ENCODE data around the gene COPRS.

Gene COPRS, protein sequence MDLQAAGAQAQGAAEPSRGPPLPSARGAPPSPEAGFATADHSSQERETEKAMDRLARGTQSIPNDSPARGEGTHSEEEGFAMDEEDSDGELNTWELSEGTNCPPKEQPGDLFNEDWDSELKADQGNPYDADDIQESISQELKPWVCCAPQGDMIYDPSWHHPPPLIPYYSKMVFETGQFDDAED

GRCh38 chr17:31858642-31859486, at the start of gene COPRS:
COPRS (minus strand) TSS chr17:31859244; CDS start chr17:31859199, 45 bp downstream.
- Histone ChIP-seq H3K4me1 (peaks cover 0 to 30% (median 16%) of the 10 kb centered on the region in 4 donors), H3K27ac (peak within 1 kb of the TSS; percentile 73 to 94), H3K36me3 (peaks cover 18 to 42% (median 30%) of the 10 kb centered on the region in 3 donors), H3K27me3 (no peaks in the 10 kb centered on the region), H3K9me3 (no peaks in the 10 kb centered on the region), H3K4me3 (peak within 1 kb of the TSS; percentile 57 to 95)
- peak; percentile 83 to 95 for DNase-seq
- intact Hi-C loops (cut with DNase I; ENCODE audit: low total_unique reads): loop anchor here (5.0 kb wide), 2 partner anchors 43 to 302 kb away; partner anchors contain the start of gene UTP6
- no peak for TF ChIP-seq CTCF (IDR thresholded peaks at IDR 0.05)

DNA sequence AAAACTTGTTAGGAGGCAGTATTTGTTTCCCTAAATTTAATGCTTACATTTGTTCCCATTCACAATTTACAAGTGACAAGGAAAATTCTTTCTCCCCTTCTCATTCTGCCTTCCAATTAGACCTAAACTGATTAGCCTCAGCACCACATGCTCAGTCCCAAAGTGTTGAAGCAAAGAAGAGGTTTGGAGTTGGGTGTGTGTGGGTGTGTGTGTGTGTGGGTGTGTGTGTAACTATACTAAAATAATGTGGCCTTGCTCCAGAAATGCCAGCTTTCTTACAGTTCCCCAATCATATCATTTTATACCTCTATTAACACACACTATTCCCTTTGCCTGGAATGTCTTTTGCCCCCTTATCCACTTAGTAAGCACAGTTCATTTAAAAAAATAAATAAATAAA, 49.3 kb upstream of the COPRS start:
- Histone ChIP-seq H3K4me1 (peaks cover 0 to 16% (median 10%) of the 10 kb centered on the region in 4 donors), H3K27ac (no peak overlapping the region), H3K27me3 (no peaks in the 10 kb centered on the region), H3K4me3 (no peak overlapping the region), H3K9me3 (no peaks in the 10 kb centered on the region), H3K36me3 (no peaks in the 10 kb centered on the region)
- TF ChIP-seq CTCF (IDR thresholded peaks at IDR 0.05): no peak
- intact Hi-C loops (cut with DNase I; ENCODE audit: low total_unique reads): loop anchor here (10.0 kb wide), 2 partner anchors 354 to 474 kb away; no protein-coding TSS in a partner anchor
- no peak for DNase-seq

- Histone ChIP-seq H3K36me3 (no peaks in the 10 kb centered on the region), H3K4me3 (no peak overlapping the region), H3K9me3 (no peaks in the 10 kb centered on the region), H3K27me3 (no peaks in the 10 kb centered on the region), H3K4me1 (peaks cover 0 to 16% (median 10%) of the 10 kb centered on the region in 4 donors), H3K27ac (no peak overlapping the region)
- peak; percentile 45 to 70 for DNase-seq
- intact Hi-C loops (cut with DNase I; ENCODE audit: low total_unique reads): loop anchor here (10.0 kb wide), 2 partner anchors 353 to 473 kb away; no protein-coding TSS in a partner anchor
- no peak for TF ChIP-seq CTCF (IDR thresholded peaks at IDR 0.05)
Observed at GRCh38 chr17:31907342-31907962, 48.4 kb upstream of the COPRS start.

DNA sequence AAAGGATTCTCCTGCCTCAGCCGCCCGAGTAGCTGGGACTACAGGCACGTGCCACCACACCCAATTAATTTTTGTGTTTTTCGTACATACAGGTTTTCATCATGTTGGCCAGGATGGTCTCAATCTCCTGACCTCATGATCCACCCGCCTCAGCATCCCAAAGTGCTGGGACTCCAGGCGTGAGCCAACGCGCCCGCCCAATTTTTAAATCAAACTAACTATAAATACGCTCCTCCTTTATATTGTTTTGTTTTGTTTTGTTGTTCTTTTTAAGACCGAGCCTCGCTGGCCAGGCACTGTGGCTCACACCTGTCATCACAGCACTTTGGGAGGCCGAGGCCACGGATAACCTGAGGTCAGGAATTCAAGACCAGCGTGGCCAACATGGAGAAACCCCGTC, 44.4 kb upstream of the COPRS start:
- Histone ChIP-seq H3K9me3 (no peaks in the 10 kb centered on the region), H3K4me1 (peaks cover 0 to 34% (median 22%) of the 10 kb centered on the region in 4 donors), H3K27ac (no peak overlapping the region), H3K4me3 (no peak overlapping the region), H3K27me3 (no peaks in the 10 kb centered on the region), H3K36me3 (peaks cover 10 to 11% (median 10%) of the 10 kb centered on the region in 3 donors)
- no peak for DNase-seq
- TF ChIP-seq CTCF (IDR thresholded peaks at IDR 0.05): no peak
- intact Hi-C loops (cut with DNase I; ENCODE audit: low total_unique reads): loop anchor here (5.0 to 10.0 kb wide), 3 partner anchors 46 to 469 kb away; partner anchors contain the start of gene COPRS

DNA sequence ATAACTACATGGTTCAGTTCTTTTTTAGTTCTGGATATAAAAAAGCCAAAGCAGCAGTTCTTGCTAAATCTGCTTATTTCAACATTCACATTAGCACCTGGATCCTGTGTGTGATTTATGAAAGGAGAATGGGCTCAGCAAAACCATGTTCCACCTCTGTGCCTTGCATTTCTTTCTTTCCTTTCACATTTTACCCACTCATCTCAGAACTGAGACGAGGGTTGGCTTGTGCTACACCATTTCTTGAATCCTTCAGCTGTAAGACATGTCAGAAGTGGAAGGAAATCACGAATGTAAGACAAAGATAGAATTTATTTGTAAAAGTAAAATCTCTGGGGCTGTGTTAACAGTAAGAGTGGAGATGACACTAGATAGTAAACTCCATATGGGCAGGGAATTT, 43.6 kb upstream of the COPRS start:
- peaks cover 0 to 27% (median 16%) of the 10 kb centered on the region in 4 donors for H3K4me1 ChIP-seq
- intact Hi-C loops (cut with DNase I; ENCODE audit: low total_unique reads): loop anchor here (5.0 to 10.0 kb wide), 3 partner anchors 45 to 468 kb away; partner anchors contain the start of gene COPRS
- no peak for TF ChIP-seq CTCF (IDR thresholded peaks at IDR 0.05)

More for the DNA sequence above, 43.6 kb upstream of the COPRS start:
- DNase-seq: no peak
- Histone ChIP-seq H3K9me3 (no peaks in the 10 kb centered on the region), H3K27ac (no peak overlapping the region), H3K27me3 (no peaks in the 10 kb centered on the region), H3K36me3 (peaks cover 17 to 18% (median 17%) of the 10 kb centered on the region in 3 donors), H3K4me3 (no peak overlapping the region)
